Pancreas (tissue), 10 donors: ENCODE data around the gene KDM4C. TPM values are rescaled to one million over a fixed set of nuclear protein-coding genes. Genes with fewer than 3 reads are reported as not detected.

Experiments
- ATAC-seq, 4 donors: fragments of 200-7000 bp; cut with Tn5 transposase; one replicate each; pipeline versions ENCODE4 v1.8.0 to v1.9.1; 2020; ENCODE audit warnings: mild to moderate bottlenecking in 4 of 4, moderate library complexity in 4 of 4
- DNase-seq, 6 donors: peaks; one replicate each; pipeline ENCODE4 v3.0.0-alpha.2; 2020
- FAIRE-seq: peaks from 2 replicates; lab custom pipeline; 2012; peaks lifted over from hg19 to GRCh38; lab: Jason Lieb, UNC
- H3K27ac ChIP-seq, 4 donors: fragments of 200-600 bp; sonication (generic); 1 replicate in 3 of 4; 2 replicates in 1 of 4; pipeline versions ENCODE4 v1.5.0 to v1.8.0; 2020
- H3K27me3 ChIP-seq, 4 donors: fragments of 200-600 bp; one replicate each; pipeline ENCODE4 v1.8.0; 2021
- H3K36me3 ChIP-seq, 3 donors: fragments of 200-600 bp; sonication (generic) in 1 of 3; one replicate each; pipeline versions ENCODE4 v1.5.0 to v1.8.0; 2020 to 2021
- H3K4me1 ChIP-seq, 3 donors: fragments of 200-600 bp; one replicate each; pipeline ENCODE4 v1.8.0; 2021
- H3K4me3 ChIP-seq, 4 donors: fragments of 200-600 bp; sonication (generic) in 2 of 4; one replicate each; pipeline versions ENCODE4 v1.5.0 to v1.8.0; 2020 to 2021
- H3K9me3 ChIP-seq, 4 donors: fragments of 200-600 bp; one replicate each; pipeline ENCODE4 v1.8.0; 2021
- WGBS, 2 donors: extraction: QIAGEN DNeasy Blood & Tissue Kit; methylation state at CpG; one replicate each; pipeline ENCODE4 v1.1.7; 2013; 5-methylcytosine and 5-hydroxymethylcytosine counted together
- intact Hi-C, 3 donors: fragments of 100-400 bp; cut with DNase I; formaldehyde crosslinking; loops; one replicate each; pipeline versions ENCODE4 v1.11.1 to v1.14.2; 2022
- polyA plus RNA-seq, 2 donors: library from polyadenylated mRNA; stranded (reverse); fragments of 200-250 nt; gene quantifications; one replicate each; pipeline ENCODE4 v1.2.3, GENCODE V29; 2013
- total RNA-seq, 6 donors: library from RNA; stranded (reverse); fragmentation: NEBNext Ultra II Directional in 4 of 6; extraction: Animal tissue kit (Norgen Biotek cat#: 25700) in 4 of 6; gene quantifications; one replicate each; pipeline versions ENCODE4 v1.2.1 to v1.2.4, GENCODE V29; 2021 to 2023
- TF ChIP-seq, protein P1 (sequence below), 4 donors: fragments of 200-600 bp; sonication (generic) in 3 of 4; IDR thresholded peaks; one replicate each; pipeline versions ENCODE4 v1.5.0 to v1.8.0; 2021; ENCODE audit warnings: antibody characterized with exemption in 4 of 4
- donor health status: healthy with polysubstance abuse.
- donor health status: DM: no; HTN: no; CAD: no; lungs with moderate emphysema.
- donor health status: DM: no; HTN: no; CAD: no.
- donor health status: control.
- donor health status: control.
- donor health status: Bipolar disorder and iron deficiency.
- donor health status: DM: yes; HTN: yes; CAD: no.
- donor health status: DM: no; HTN: no; CAD: no.
- donor health status: DM: no; HTN: no; CAD: no.
- donor health status: DM: yes; HTN: yes; CAD: no.

The KDM4C gene
- total and polyA plus RNA-seq, 8 donors = 10.5 to 30.8 (median 19.7) TPM

DNA sequence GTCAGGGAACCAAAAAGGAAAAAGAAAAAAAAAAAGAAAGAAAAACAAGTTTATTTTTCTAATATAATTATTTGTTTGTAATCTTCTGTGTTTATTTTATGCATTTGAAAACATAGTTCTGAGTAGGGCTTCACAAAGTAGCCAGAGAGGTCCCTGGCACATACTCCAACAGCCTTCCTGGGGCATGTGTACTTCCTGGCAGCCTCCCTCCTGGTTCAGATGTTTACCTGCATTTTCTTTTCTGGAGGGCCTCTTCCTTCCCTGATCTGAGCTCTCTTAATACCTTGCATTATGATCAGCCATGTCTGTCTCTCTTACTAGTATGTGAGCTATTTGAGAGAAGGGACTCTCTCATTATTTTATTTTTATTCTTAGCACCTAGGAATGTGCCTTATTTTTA lies 361.8 kb downstream of the KDM4C start:
- intact Hi-C loops = no loop called here
- Histone ChIP-seq H3K27ac (no peak overlapping the region), H3K27me3 (no peaks in the 10 kb centered on the region), H3K9me3 (no peaks in the 10 kb centered on the region), H3K36me3 (no peaks in the 10 kb centered on the region), H3K4me3 (no peak overlapping the region), H3K4me1 (peaks cover 0 to 16% (median 7%) of the 10 kb centered on the region in 3 donors)
- TF ChIP-seq, protein P1, sequence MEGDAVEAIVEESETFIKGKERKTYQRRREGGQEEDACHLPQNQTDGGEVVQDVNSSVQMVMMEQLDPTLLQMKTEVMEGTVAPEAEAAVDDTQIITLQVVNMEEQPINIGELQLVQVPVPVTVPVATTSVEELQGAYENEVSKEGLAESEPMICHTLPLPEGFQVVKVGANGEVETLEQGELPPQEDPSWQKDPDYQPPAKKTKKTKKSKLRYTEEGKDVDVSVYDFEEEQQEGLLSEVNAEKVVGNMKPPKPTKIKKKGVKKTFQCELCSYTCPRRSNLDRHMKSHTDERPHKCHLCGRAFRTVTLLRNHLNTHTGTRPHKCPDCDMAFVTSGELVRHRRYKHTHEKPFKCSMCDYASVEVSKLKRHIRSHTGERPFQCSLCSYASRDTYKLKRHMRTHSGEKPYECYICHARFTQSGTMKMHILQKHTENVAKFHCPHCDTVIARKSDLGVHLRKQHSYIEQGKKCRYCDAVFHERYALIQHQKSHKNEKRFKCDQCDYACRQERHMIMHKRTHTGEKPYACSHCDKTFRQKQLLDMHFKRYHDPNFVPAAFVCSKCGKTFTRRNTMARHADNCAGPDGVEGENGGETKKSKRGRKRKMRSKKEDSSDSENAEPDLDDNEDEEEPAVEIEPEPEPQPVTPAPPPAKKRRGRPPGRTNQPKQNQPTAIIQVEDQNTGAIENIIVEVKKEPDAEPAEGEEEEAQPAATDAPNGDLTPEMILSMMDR (IDR thresholded peaks at IDR 0.05) = no peak
- ATAC-seq (peak in 1 of 4 donors; percentile 21), DNase-seq (no peak), FAIRE-seq (no peak)

DNA sequence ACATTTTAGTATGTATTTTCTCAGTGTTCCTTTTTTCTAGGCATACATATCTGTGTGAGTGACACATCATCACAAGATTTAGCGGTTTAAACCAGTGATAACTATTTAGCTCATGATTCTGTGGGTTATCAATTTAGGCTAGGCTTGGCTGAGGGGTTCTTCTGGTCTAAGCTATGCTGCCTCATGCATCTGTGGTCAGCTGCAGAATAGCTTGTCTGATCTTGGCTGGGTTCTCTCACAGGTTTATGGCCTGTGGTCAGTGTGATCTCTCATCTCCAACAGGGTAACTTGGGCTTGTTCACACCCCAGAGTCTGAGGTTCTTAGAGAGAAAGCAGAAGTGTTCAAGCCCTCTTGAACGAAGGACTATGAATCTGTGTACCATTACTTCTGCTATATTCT lies 363.3 kb downstream of the KDM4C start:
- Histone ChIP-seq H3K9me3 (no peaks in the 10 kb centered on the region), H3K27ac (peak overlapping the region in 2 of 4 donors; percentile 15 to 25), H3K4me3 (no peak overlapping the region), H3K27me3 (no peaks in the 10 kb centered on the region), H3K36me3 (no peaks in the 10 kb centered on the region), H3K4me1 (peaks cover 0 to 16% (median 7%) of the 10 kb centered on the region in 3 donors)
- DNase-seq (no peak), FAIRE-seq (no peak), ATAC-seq (peak in 1 of 4 donors; percentile 22)
- intact Hi-C loops = no loop called here
- TF ChIP-seq, protein P1 (IDR thresholded peaks at IDR 0.05) = no peak
- WGBS, 2 donors = 93 to 95% methylated on average over 2 of the region's 2 CpGs

DNA sequence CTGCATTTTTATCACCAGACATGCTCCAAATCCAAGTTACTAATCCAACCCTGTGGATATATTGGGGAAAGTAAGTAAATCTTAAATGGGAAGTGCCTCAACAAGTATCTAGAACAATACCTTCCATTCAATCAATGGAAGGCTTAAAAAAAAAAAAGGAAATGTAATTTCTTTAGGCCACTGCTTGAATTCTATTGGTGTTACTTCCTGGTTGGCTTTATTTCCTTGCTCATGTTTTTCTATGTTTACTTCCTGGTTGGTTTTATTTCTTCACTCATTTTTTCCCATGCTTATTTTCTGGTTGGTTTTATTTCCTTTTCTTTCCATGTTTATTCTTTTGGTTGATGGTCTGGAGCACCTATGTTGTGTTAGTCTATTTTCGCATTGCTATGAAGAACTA lies 363.9 kb downstream of the KDM4C start:
- Histone ChIP-seq H3K27me3 (no peaks in the 10 kb centered on the region), H3K27ac (peak overlapping the region in 2 of 4 donors; percentile 15 to 25), H3K4me3 (no peak overlapping the region), H3K36me3 (no peaks in the 10 kb centered on the region), H3K4me1 (peaks cover 0 to 16% (median 7%) of the 10 kb centered on the region in 3 donors), H3K9me3 (no peaks in the 10 kb centered on the region)
- intact Hi-C loops = no loop called here
- DNase-seq (no peak), FAIRE-seq (no peak), ATAC-seq (peak in 3 of 4 donors; percentile 52 to 59 (median 53))
- TF ChIP-seq, protein P1 (IDR thresholded peaks at IDR 0.05) = no peak
- WGBS, 2 donors = 96 to 100% methylated on average over 1 of the region's 1 CpG

DNA sequence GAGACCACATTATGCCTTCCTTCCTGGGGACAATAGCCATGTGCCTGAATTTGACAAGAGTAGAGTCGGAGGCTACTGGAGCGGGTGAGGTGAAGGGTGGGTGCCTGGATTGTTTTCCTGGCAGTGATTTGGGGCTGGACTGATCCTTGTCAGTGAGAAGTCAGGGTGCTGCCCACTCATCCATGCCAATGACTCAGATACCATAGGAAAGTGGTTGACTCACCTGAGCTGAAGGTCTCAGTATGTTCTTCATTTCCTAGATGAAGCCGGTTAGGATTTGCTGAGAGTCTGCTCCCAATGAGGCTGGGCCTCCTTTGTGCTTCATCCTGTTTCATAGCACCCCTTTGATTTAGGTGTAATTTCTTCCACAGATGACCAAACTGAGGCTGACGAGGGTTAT lies 366.0 kb downstream of the KDM4C start:
- TF ChIP-seq, protein P1 (IDR thresholded peaks at IDR 0.05) = no peak
- no peak for DNase-seq
- intact Hi-C loops = no loop called here

DNA sequence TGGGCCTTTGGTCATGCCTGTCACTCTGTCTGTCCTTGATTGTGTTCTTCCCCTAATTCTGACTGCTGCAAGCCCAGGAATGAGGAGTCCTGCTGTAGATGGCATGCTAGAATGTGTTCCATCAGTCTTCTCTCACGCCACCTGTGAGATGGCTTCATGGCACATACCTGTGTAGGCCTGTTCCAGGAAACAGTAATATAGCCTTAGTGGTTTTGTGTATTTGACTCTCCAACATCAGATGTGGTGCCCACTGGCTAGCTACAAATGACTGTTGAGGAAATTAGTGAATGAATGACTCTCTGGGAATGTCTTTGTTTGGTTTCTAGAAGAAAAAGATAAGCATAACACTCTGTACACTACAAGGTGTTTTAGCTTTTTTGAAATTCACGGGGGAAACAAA lies 367.5 kb downstream of the KDM4C start:
- DNase-seq = no peak
- peaks cover 0 to 7% (median 0%) of the 10 kb centered on the region in 3 donors for H3K4me1 ChIP-seq
- no peak for FAIRE-seq
- no peak for ATAC-seq
- H3K4me3 ChIP-seq = no peak overlapping the region
- no peaks in the 10 kb centered on the region for H3K27me3 ChIP-seq
- TF ChIP-seq, protein P1 (IDR thresholded peaks at IDR 0.05) = no peak
- no peaks in the 10 kb centered on the region for H3K9me3 ChIP-seq
- 77 to 78% methylated on average over 2 of the region's 2 CpGs for WGBS, 2 donors
- intact Hi-C loops = no loop called here
- H3K36me3 ChIP-seq = peaks cover 0 to 3% (median 0%) of the 10 kb centered on the region in 3 donors
- H3K27ac ChIP-seq = no peak overlapping the region

More for the DNA sequence above, 366.0 kb downstream of the KDM4C start:
- WGBS, 2 donors = 96 to 100% methylated on average over 4 of the region's 4 CpGs
- Histone ChIP-seq H3K9me3 (no peaks in the 10 kb centered on the region), H3K27ac (no peak overlapping the region), H3K4me3 (no peak overlapping the region), H3K4me1 (peaks cover 0 to 10% (median 0%) of the 10 kb centered on the region in 3 donors), H3K27me3 (no peaks in the 10 kb centered on the region), H3K36me3 (peaks cover 0 to 3% (median 0%) of the 10 kb centered on the region in 3 donors)
- no peak for ATAC-seq
- no peak for FAIRE-seq
